Spleen (tissue), 7 donors: ENCODE data around the gene ALG1.

Experiments
- POLR2A ChIP-seq, 3 donors: fragments of 450-650 bp; IDR thresholded peaks; one replicate each; pipeline ENCODE4 v1.5.1; 2017; ENCODE audit warnings: antibody characterized with exemption in 3 of 3, mild to moderate bottlenecking in 1 of 3
- POLR2AphosphoS5 ChIP-seq, 3 donors: sonication (generic); formaldehyde crosslinking; IDR thresholded peaks; one replicate each; pipeline ENCODE4 v1.5.1; 2017; ENCODE audit warnings: antibody characterized with exemption in 3 of 3
- TF ChIP-seq, protein P1 (sequence below), 11 experiments: fragments of 200-600 bp in 7 of 11; fragments of 450-650 bp in 4 of 11; sonication (generic) in 4 of 11; IDR thresholded peaks in 8 of 11; conservative IDR thresholded peaks in 3 of 11; 1 replicate in 7 of 11; 2 replicates in 4 of 11; pipeline versions ENCODE4 v1.4.0 to v1.8.0; 2016 to 2021; ENCODE audit warnings: antibody characterized with exemption in 11 of 11, inconsistent platforms in 4 of 11, mild to moderate bottlenecking in 1 of 11
- donor health status: DM: no; HTN: no; CAD: no; lungs with moderate emphysema.
- donor health status: DM: no; HTN: no; CAD: no.
- donor health status: DM: no; HTN: no; CAD: no.

DNA sequence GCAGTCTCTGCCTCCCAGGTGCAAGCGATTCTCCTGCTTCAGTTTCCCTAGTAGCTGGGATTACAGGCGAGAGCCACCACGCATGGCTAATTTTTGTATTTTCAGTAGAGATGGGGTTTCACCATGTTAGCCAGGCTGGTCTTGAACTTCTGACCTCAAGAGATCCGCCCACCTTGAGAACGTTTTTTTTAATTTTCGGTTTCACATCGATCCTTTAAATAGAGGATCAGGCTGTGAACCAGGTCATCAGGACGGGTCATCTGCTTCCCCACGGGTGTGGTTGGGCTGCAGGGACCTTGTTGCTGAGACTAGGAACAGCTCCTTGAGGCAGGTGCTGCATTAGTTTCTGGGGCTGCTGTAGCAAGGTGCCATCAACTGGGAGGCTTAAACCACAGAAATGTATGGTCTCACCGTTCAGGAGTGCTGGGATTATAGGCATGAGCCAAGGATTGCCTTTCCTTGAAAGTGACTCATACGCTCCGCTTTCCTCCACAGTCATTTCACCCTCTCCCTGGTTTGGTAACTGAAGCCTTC lies 30.0 kb upstream of the ALG1 start:
- no peak for TF ChIP-seq POLR2AphosphoS5 (IDR thresholded peaks at IDR 0.05)
- TF ChIP-seq, protein P1, sequence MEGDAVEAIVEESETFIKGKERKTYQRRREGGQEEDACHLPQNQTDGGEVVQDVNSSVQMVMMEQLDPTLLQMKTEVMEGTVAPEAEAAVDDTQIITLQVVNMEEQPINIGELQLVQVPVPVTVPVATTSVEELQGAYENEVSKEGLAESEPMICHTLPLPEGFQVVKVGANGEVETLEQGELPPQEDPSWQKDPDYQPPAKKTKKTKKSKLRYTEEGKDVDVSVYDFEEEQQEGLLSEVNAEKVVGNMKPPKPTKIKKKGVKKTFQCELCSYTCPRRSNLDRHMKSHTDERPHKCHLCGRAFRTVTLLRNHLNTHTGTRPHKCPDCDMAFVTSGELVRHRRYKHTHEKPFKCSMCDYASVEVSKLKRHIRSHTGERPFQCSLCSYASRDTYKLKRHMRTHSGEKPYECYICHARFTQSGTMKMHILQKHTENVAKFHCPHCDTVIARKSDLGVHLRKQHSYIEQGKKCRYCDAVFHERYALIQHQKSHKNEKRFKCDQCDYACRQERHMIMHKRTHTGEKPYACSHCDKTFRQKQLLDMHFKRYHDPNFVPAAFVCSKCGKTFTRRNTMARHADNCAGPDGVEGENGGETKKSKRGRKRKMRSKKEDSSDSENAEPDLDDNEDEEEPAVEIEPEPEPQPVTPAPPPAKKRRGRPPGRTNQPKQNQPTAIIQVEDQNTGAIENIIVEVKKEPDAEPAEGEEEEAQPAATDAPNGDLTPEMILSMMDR (IDR thresholded peaks at IDR 0.05 in 8 of 11, conservative IDR thresholded peaks at IDR 0.05 in 3 of 11): no peak
- no peak for TF ChIP-seq POLR2A (IDR thresholded peaks at IDR 0.05)
